Stimulated activated CD8-positive, alpha-beta memory T cell treated with anti-CD3 and anti-CD28 coated beads, Interleukin-7, amount 100 ng/mL, for 1 hour (primary cell): ENCODE data around the gene CD44.

Source experiments
- DNase-seq, 2 donors: peaks; one replicate each; pipeline ENCODE4 v3.0.0-alpha.2; 2020; ENCODE audit warnings: low read depth in 2 of 2

The CD44 gene

DNA sequence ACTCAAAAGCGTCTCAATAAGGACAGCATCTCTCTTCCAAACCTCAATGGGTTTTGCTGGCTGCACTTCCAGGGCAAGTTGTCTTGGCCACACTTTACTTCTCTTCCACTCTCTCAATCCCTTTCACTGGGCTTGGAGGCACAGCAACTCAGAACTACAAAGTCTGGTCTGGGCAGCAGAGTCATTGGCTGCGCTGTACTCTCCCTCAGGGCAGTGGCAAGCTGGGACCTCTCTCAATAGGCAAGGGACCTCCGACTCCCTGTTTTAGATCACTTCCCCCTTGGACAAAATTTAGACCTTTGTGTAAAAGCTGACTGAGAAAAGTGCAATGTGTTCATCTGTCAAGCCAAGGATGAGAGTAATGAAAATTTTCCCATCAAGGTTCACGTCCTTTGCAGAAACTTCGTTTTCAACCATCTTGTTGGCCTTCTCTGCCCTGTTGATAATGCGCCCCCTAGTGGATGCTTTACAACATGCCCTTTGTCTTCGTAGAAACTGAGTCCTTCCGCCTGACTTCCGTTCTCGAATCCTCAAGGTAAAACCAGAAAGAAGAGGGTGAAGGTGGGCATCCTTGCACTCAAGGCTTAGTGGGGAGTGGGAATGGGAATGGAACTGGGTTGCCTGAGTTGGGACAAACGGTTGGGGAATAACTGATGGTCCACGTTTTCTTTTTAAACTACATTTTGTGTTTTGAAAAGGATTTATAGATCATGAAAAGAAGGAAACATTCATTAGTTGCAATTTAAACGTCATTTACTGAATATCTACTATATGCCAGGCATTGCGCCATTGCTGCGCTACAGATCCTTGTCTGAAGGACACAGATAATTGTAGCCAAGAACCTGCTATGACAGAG, 99.1 kb downstream of the CD44 start:
- no peak for DNase-seq

DNA sequence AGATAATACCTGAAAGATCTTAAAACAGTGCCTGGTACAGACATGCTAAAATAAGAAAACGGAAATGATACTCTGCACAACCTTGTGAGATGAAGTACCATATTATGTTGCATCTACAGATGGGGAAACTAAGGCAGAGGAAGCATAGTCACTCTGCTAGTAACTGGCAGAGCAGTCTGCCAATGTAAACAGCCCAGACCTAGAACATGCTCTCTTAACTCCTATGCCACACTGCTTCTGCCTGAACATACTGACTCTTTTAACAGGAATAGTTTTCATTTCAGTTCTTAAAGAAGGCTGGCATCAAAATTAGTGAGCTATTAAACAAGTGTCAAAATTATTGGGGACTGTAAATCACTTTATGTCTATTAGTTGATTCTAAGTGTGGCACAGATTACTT, 99.9 kb downstream of the CD44 start:
- DNase-seq: no peak

GRCh38 chr11:35239471-35240075, 100.6 kb downstream of the CD44 start:
- no peak for DNase-seq

- no peak for DNase-seq
Measured at GRCh38 chr11:35241083-35241482, 102.1 kb downstream of the CD44 start.

DNA sequence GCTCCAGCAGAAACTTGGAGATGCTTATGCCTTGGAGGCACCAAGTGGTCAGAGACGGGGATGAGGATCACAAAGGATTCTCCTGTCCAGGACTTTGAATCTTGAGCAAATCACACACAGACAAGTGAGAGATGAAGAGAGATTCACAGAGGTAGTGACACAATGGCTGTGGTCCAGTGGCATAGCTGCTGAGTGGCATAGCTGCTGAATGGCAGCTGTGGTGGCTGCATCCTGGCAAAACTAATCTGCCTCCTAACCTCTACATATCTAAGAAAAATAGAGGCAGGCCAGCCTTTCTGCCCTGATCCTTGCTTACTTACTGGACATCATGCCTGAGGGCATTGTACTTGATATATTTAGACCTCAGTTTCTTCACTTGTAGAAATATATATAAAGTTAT, 102.6 kb downstream of the CD44 start:
- DNase-seq: no peak

GRCh38 chr11:35242412-35243242, 103.7 kb downstream of the CD44 start:
- DNase-seq: no peak

DNA sequence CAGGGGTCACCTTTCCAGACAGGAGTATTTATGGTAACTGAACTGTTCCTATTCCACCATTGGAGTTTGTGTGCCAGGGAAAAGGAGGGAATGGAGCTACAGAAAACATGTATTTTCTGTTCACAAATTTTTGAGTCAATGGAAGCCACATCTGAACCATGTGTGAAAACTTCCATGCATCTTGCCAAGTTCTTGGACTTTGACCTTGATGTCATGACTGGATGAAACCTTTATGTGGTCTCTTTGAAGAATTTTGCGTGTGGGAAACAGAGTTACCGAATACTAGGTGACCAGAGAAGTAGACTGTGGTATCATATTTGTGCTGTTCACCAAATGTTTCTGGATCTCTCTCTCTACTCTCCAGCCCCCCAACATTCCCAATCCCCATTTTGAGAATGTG, 104.8 kb downstream of the CD44 start:
- DNase-seq: no peak

- no peak for DNase-seq
Measured at GRCh38 chr11:35245056-35245455, 106.1 kb downstream of the CD44 start.

DNA sequence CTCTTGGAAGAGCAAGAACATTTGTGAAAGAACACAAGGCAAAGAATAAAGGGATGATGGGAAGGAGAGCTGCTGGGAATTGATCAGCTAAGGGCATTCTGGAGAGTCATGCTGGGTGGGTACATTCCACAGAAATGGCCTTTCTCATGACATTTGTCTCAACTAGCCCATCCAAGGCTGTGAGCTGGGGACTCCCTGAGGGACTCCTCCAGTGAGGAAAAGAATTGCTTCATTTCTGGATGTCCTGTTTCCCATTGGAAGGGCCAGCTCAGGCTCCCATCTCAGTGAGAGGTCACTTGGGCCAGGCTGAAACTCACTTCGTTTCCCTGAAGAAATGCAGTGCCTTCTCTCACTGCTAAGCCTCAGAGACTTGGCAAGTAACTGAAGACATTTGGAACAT, 106.8 kb downstream of the CD44 start:
- no peak for DNase-seq

DNA sequence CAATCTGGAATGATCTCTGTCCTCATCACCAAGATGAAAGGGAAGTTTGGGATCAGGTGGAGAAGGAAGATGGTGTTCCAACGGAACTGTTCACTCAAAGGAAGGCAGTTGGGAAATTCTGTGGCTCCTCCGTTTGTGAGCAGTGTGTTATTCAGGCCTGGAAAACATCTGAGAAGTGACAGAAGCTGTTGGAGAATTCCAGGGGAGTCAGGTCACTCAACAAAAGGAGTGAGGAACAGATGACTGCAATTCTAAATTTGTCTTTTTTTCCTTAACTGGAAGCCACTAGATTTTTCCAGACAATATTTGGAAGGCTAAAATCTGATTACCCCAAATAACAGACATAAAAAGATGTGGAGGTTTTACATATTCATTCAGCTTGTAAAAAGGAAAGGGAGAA, 107.8 kb downstream of the CD44 start:
- no peak for DNase-seq

DNA sequence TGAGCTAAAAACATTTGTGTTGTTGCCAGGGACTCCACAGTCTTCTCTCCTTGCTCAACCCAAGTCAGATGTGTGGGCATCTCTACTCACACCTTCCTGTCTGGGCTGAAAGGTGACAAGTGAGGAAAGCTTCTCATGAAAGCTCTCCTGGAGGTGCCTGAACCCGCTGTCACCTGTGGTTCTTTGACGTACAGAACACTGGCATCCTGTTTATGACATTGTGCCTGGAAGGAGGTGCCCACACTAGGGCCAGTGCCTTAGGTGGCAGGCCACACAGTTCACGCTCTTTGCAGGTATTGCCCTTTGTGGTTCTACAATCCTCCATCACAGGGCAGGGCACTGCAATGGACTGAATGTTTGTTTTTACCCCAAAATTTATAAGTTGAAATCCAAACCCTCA, 108.5 kb downstream of the CD44 start:
- peak; percentile 17 to 28 for DNase-seq

GRCh38 chr11:35247863-35248262, 108.9 kb downstream of the CD44 start:
- DNase-seq: no peak

DNA sequence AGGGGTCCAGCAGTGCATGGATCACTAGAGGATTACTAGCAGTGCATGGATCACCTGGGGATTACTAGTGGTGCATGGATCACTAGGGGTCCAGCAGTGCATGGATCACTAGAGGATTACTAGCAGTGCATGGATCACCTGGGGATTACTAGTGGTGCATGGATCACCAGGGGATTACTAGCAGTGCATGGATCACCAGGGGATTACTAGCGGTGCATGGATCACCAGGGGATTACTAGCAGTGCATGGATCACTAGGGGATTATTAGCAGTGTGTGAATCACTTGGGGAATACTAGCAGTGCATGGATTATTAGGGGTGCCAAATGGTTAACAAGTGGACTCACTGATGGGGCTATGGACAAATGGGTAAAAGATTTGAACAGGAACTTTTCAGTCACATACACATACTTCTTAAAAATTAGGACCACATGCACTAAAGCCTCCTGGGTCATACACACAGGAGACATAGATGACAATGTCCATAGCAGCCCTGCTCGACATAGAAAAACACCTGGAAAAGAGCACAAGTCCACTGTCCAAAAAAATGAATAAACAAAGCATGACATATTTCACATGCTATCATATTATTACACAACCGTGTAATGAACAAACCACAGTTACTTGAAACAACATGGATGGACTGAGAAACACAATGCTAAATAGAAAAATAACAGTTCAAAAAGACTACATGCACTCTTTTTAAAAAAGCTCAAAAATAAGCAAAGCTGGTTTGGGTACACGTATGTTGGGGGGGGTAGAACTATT, 109.8 kb downstream of the CD44 start:
- no peak for DNase-seq

DNA sequence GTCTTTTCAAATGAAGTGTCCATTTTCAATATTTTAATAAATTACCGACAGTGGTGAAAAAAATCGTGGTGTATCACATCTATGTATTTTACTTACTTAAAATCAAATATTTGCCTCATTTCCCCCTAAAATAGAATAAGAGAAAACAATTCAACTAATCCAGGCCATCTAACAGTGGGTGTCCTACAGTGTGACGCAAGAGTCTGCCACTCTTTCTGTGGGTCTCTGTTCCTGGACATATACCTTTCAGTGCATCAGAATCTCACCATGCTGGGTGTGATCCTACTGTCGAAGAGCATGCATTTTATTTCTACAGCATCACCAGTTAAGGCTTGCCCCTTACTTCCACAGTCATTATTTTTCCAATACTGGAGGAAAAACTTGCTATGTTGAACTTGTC, 111.2 kb downstream of the CD44 start:
- DNase-seq: no peak

DNA sequence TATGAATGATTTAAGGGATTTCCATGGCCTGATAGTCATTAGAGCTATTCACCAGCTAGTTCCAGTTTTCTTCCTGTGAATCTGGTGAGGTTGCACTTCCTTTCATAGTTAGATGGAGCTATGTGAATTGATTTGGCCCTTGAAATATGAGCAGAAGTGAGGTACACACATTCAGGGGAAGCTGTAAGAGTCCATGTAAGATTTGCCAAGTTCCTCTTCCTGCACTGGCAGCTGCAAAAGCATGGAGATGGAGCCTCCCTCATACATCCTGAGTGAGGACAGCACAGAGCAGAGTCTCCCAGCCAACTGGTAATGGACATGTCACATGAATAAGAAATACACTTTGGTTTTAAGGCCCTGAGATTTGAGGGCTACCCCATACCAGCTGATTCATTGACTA, 111.7 kb downstream of the CD44 start:
- no peak for DNase-seq

DNA sequence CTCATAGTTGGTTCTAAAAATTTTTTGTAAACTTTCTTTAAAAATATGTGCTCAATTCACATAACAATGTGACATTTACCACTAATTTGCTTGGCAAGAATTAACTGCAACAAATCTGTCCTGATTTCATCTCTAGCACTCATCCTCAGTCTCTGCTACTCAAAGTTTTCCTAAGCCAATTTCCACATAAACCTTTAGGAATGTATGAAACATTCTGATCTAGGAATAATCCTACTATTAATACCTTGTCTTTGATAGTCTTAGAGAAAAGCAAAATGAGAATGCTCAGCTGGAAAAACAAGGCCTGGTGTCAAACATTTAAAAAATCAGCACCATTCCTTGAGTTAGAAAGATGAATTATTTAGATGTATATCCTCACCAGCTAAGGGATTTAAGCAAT, 114.3 kb downstream of the CD44 start:
- DNase-seq: no peak

DNA sequence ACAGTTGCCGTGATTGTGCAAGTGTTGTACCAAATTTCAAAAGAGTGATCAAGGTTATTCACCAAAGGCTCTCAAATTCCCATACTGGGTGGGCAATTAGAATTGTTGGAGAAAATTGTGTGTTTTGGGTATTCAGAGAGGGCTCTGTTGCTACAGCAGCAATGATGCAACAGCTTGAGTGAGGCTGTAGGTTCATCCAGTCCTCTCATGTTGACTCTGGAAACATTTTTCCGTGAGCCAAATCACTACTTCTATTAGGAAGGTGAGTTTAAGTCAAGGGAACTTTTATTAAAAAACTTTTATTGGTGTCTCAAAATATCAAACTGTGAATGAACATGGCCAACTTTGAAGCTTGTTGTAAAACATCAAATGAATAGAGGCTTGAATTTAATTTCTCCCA, 116.5 kb downstream of the CD44 start:
- no peak for DNase-seq

- DNase-seq: no peak
Measured at GRCh38 chr11:35256296-35256695, 117.3 kb downstream of the CD44 start.

DNA sequence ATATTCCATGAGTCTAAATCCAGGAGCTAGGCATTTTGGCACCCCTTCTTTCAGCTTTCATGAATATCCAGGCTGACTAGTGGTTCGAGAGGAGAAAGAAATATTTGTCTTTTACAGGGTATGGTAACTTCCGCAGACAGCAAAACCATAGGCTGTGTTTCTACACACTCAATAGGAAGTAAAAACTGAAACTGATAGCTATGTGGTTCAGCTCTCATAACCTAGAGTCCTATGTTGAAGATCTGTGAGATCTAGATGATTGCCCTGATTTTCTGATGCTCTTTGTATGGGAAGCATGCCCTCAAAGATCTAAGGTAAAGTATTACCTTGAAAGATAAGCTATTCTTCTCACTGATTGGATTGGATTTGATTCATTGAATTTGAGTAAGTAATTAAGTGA, 118.3 kb downstream of the CD44 start:
- no peak for DNase-seq

- DNase-seq: no peak
Measured at GRCh38 chr11:35259529-35259928, 120.6 kb downstream of the CD44 start.

DNA sequence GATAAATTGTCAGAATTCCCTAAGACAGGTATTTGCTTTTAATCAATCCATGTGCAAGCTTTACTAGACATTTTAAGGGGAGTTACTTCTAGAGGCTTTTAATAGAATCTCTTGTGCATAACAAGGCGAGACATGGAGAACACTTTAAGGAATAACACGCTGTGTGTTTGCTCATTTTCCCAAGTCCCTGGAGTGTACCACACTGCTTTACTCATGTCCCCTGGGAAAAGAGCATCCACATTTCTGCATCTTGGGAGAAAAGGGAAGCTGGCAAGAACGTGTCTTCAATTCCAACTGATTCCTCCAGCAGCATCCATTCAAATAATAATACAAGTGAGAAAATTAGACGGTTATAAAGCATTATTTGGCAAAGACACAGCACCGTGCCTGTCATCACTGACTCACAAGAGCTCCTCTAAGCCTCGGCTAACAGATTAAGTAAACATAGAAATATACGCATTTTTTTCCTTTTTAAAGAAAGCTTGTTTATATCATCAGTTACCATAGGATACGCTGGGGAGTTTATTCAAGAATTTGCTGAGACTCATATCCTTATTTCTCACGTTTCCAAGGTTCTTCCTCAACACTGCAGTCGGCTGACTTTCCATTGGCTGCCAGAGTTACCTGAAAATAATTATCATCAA, 121.5 kb downstream of the CD44 start:
- DNase-seq: no peak
